Measurements from ENCODE around the gene PCNP.

DNA sequence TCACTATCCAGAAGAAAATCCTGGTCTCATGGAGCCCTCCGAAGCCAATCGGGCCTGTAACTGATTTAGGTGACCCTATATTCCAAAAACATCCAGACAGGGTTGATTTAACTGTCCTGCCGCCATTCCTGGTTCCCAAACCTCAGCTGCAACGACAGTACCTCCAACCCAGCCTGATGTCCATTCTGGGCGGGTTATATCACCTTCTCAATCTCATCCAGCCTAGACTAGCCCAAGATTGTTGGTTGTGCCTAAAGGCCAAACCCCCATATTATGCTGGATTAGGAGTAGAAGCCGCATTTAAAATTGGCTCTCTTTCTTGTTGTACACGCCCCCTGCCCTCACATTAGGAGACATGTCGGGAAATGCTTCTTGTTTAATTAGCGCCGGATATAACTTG, 66.3 kb downstream of the PCNP start:
- TF ChIP-seq, protein P1, sequence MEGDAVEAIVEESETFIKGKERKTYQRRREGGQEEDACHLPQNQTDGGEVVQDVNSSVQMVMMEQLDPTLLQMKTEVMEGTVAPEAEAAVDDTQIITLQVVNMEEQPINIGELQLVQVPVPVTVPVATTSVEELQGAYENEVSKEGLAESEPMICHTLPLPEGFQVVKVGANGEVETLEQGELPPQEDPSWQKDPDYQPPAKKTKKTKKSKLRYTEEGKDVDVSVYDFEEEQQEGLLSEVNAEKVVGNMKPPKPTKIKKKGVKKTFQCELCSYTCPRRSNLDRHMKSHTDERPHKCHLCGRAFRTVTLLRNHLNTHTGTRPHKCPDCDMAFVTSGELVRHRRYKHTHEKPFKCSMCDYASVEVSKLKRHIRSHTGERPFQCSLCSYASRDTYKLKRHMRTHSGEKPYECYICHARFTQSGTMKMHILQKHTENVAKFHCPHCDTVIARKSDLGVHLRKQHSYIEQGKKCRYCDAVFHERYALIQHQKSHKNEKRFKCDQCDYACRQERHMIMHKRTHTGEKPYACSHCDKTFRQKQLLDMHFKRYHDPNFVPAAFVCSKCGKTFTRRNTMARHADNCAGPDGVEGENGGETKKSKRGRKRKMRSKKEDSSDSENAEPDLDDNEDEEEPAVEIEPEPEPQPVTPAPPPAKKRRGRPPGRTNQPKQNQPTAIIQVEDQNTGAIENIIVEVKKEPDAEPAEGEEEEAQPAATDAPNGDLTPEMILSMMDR (IDR thresholded peaks at IDR 0.05; ENCODE audit: borderline replicate concordance, extremely low read depth, low read length, poor library complexity, severe bottlenecking) = no peak
- no peak for TF ChIP-seq EZH2 (IDR thresholded peaks at IDR 0.05; ENCODE audit: borderline replicate concordance, low read depth, low read length, severe bottlenecking)

All from DND-41 (cell line).